Tibial nerve (tissue), 3 donors: ENCODE results near the gene RHD.
"Not testable (repeated sequence)": the region's sequence is repeated elsewhere in the genome, so short reads cannot be mapped to it uniquely, and the experiment has no call there.

Experiments
- POLR2A ChIP-seq, 2 donors: fragments of 450-650 bp; IDR thresholded peaks; one replicate each; pipeline ENCODE4 v1.6.1; 2017; ENCODE audit warnings: antibody characterized with exemption in 2 of 2, mild to moderate bottlenecking in 2 of 2, moderate library complexity in 2 of 2
- TF ChIP-seq, protein P1 (sequence below), 5 experiments: fragments of 200-600 bp in 3 of 5; fragments of 450-650 bp in 2 of 5; sonication (generic) in 3 of 5; IDR thresholded peaks; one replicate each; pipeline ENCODE4 v1.5.1; 2016 to 2019; ENCODE audit warnings: antibody characterized with exemption in 5 of 5, mild to moderate bottlenecking in 3 of 5, moderate library complexity in 2 of 5

DNA sequence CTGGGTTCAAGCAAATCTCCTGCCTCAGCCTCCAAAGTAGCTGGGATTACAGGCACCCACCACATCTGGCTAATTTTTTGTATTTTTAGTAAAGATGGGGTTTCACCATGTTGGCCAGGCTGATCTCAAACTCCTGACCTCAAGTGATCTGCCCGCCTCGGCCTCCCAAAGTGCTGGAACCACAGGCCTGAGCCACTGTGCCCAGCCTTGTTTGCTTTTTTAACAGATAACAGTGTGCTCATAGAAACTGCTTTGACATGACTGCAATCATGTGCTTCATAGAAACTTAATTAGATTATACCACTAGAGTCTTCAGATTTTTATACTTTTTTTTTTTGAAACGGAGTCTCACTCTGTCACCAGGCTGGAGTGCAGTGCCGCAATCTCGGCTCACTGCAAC lies 57.0 kb downstream of the RHD start:
- TF ChIP-seq, protein P1, sequence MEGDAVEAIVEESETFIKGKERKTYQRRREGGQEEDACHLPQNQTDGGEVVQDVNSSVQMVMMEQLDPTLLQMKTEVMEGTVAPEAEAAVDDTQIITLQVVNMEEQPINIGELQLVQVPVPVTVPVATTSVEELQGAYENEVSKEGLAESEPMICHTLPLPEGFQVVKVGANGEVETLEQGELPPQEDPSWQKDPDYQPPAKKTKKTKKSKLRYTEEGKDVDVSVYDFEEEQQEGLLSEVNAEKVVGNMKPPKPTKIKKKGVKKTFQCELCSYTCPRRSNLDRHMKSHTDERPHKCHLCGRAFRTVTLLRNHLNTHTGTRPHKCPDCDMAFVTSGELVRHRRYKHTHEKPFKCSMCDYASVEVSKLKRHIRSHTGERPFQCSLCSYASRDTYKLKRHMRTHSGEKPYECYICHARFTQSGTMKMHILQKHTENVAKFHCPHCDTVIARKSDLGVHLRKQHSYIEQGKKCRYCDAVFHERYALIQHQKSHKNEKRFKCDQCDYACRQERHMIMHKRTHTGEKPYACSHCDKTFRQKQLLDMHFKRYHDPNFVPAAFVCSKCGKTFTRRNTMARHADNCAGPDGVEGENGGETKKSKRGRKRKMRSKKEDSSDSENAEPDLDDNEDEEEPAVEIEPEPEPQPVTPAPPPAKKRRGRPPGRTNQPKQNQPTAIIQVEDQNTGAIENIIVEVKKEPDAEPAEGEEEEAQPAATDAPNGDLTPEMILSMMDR (IDR thresholded peaks at IDR 0.05): not testable (repeated sequence)
- TF ChIP-seq POLR2A (IDR thresholded peaks at IDR 0.05): not testable (repeated sequence)
